Stimulated activated CD8-positive, alpha-beta memory T cell treated with anti-CD3 and anti-CD28 coated beads, Interleukin-4, amount 100 ng/mL, for 24 hours (primary cell): ENCODE data around the gene GPR107.
A peak's percentile ranks its signal among the peaks of the same experiment; 100 is the strongest.

Experiments
- DNase-seq: peaks from one replicate; pipeline ENCODE4 v3.0.0-alpha.2; 2020; ENCODE audit warnings: low read depth

The GPR107 gene

GRCh38 chr9:130110596-130111021 lies 56.9 kb downstream of the GPR107 start:
- no peak for DNase-seq

- DNase-seq, result no peak
Measured at GRCh38 chr9:130111786-130112537, 58.3 kb downstream of the GPR107 start.

DNA sequence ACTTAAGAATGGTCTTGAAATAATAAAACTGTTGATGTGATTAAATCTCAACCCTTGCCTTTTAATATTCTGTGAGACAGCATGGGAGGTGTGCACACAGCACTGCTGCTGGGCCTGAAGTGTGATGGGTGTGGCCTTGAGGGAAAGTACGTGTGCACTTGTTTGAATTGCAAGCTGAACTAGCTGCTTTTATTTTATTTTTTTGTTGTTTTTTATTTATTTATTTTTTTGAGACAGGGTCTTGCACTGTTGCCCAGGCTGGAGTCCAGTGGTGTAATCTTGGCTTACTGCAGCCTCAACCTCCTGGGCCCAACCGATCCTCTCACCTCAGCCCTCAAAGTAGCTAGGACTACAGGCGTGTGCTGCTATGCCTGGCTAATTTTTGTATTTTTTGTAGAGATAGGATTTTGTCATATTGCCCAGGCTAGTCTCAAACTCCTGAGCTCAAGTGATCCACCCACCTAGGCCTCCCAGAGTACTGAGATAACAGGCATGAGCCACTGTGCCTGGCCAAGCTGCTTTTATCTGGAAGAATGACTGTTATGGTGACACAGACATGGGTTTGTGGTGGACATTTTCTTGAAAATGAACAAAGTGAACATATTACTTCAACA lies 58.9 kb downstream of the GPR107 start:
- DNase-seq, result no peak

GRCh38 chr9:130114741-130115140 lies 61.0 kb downstream of the GPR107 start:
- DNase-seq, result no peak

DNA sequence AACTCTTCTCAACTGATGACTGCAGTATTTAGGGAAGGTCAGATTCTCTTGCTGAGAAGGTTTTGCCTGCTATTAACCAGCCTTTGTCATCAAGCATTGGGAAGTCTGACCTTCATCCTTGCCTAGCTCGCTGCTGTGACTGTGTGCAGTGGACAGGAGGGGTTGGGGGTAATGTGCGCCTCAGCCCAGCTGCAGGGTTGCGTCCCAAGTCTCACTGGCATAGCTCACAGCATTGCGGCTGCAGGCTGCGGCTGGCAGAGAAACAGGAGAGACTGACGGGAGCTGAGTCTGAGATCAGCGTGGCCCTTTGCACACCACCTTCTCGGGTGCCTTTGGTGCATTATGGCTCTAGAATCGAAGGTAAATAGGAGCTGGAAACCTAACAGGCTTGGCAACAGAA lies 62.6 kb downstream of the GPR107 start:
- DNase-seq, result no peak

- no peak for DNase-seq
Measured at GRCh38 chr9:130117376-130117775, 63.7 kb downstream of the GPR107 start.

DNA sequence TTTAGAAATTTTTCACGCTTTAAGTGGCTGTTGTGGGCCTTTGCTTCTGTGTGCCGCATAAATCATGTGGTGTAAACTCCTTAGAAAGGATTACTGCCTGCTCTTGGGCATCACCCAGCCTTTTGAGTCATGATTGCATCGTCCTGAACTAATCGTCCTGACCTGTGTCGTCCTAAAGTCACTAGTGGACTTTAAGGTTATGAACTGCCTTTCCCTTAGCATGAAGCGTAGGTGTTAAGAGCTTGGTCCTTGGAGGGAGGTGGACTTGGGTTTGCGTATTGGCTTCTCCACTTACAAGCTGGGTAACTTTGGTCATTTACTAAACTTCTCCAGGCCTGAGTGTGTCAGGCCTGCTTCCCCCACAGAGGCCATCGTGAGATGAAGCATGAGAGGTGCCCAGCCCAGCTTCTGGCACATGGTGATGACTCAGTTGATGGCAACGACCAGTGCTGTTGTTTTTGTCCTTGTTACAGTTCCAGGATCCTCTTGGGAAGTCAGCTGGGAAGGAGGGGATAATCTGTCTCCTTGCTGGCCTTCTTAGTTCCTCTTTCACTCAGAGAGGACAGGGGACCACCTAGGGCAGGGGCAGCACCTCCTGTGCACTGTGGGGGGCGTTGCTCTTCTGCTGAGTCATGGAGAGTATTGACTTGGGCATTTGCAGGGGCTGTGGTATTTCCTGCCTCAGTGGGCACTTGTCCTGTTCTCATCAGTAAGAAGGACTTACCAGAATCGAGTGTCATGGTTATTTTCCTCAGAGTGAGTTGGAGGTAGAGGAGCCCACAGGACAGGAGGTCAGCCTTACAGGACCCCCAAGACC lies 64.3 kb downstream of the GPR107 start:
- DNase-seq, result no peak

DNA sequence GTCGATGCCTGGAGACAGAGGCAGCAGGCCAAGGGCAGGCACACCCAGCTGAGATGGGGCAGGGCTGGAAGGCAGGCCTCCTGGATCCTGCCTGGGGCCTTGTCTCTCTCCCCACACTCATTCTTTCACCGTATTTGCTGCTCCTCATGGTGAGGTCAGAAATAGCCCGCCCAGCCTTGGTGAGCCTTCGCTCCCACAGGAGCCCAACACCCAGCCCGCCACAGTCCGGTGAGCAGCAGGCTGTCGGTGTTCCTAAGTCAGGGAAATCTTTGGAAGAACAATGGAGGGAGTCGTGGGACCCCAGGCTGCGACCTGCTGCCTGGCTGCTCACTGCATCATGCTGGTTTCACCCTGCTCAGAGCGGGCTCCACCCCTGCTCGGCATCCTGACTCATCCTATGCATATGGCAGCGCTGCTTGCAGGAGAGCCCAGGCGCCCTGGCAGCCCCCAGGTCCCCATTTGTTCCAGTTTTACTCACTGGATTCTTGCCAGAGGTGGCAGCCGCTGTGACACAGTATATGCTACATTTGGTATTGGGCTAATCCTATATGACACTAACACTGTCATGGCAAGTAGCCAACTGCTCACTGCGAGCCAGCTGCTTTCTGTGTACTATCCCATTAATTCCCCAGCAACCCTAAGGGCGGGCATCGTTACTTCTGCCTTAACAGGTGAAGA lies 65.3 kb downstream of the GPR107 start:
- no peak for DNase-seq

DNA sequence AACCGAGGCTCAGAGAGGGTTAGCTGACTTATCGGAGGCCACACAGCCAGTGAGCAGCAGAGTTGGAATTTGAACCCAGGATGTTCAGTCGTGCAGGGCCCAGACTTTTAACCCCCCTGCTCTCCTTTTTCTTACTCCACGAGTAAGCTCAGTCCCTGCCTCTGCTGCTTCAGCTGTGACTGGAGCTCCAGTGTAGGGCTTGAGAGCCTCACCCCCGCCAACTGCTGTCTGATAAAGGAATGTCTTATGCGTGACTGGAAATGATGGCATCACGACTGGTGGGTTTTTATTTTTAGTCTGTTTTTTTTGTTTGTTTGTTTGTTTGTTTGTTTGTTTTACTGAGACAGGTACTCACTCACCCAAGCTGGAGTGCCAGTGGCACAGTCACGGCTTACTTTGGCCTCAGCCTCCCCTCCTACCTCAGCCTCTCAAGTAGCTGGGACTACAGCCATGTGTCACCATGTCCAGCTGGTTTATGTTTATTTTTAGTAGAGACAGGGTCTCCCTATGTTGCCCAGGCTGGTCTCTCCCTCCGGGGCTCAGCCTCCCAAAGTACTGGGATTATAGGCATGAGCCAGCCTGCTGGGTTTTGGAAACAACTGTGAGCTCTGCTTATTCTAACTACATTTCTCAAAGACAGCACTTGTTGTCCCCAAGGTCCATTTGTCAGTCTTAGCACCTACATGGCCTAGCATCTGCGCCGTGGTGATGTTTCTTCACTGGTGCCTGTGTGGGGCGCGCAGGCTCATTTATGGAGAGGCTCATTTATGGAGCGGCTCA lies 66.0 kb downstream of the GPR107 start:
- no peak for DNase-seq

DNA sequence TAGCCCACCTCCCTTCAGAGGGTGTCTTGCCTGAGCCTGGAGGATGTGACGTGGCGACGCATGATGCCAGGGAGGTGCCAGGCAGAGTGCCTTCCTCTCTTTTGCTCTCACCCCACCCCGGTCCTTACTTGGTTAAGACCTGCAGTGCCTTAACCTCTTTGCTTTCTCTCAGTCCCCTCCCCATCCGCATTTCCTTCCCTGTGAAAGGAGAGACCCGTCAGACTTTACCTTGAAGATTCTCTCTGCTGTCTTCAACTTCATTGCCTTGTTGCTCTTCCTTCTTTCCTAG lies 66.5 kb downstream of the GPR107 start:
- DNase-seq, result no peak

DNA sequence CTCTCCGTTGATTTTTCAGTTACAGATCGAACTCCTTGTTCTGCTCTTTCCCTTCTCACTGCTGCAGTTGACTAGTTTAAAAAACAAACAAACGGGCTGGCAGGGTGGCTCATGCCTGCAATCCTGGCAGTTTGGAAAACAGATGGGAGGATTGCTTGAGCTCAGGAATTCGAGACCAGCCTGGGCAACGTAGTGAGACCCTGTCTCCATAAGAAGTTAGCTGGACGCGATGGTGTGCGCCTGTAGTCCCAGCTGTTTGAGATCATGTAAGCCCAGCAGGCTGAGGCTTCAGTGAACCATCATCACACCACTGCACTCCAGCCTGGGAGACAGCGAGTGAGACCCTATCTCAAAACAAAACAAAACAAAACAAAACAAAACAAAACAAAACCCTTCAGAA lies 67.1 kb downstream of the GPR107 start:
- DNase-seq, result no peak

- no peak for DNase-seq
Measured at GRCh38 chr9:130122456-130122855, 68.8 kb downstream of the GPR107 start.

DNA sequence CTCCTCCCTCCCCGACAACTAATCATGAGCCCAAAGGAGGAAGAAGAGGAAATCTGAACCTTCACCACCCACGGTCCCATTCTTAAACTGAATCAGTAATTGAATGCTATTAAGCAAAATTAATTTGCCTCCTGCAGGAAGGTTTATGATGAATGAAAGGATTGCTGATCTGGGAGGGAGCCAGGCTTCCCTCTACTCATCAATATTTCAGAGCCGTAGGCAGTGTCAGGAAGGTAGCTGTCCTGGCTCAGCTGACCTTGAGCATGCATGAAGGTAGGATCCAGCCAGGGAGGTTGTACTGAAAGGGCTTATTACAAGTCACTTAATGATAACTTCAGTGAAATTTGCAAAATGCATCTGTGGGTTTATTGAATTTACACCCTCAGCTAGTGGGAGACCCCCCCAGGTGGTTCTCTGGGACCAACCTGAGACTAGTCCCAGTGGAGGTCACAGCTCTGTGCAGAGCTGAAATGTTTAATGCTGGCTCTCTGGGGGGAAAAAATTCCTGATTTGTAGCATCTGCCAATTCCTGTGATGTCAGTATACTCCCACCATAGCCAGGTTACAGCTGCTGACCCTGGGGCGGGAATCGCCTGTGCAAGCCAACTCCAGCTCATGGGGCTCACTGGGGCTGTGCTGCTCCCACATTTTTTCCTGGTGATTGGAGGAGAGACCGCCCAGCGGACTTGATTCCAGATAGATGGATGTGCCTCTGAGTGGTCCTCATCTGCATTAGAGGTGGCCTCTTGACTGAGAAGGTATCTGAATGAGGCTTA lies 70.6 kb downstream of the GPR107 start:
- no peak for DNase-seq

DNA sequence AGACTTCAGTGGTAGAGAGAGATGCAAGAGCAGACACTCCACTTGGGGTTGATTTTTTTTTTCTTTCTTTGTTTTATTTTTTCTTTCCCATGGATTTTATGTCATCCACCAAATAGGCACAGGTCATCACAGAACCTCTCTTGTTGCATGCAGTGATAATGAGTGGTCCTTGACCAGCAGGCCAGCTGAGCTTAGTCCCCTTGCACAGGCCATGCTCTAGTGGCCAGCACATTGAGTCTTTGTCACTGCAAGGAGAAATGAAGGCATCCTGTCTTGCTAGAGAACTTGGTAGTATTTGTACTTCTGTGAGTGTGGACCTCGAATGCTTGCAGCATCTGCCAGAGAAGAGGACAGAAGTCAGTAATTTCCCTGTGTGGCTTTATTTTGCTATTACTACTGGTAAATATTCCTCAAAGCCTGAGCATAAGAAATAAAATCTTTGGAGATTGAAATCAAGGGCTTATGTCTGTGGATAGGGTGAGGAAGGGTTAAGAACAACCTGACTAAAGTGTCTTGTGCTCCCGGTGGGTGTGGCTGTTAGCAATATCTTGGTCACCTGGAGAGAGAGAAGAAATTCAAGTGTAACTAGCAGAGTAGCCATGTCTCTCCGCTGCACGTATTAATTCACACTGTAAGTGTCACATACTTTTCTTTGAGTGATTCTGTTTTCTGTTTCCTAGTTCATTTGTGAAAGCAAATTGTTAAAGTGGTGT lies 73.2 kb downstream of the GPR107 start:
- no peak for DNase-seq

DNA sequence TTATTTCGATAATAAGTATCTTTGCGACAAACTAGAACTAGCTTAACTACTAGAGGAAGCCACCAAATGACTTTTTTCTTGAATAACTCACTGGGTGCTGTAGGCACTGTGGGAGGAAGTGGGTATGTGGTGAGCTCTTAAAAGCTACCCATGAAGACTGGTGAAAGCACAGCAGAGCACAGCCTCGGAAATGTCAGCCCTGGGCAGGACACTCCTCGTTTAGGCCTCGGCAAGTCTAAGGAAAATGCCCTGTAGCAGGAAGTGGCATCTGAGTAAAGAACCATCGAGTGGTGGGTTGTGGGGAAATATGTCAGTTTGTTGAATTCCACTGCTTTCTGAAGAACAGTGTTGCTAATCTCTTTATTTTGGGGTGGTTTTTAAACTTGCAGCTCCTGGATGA lies 74.5 kb downstream of the GPR107 start:
- DNase-seq, result peak; percentile 43

DNA sequence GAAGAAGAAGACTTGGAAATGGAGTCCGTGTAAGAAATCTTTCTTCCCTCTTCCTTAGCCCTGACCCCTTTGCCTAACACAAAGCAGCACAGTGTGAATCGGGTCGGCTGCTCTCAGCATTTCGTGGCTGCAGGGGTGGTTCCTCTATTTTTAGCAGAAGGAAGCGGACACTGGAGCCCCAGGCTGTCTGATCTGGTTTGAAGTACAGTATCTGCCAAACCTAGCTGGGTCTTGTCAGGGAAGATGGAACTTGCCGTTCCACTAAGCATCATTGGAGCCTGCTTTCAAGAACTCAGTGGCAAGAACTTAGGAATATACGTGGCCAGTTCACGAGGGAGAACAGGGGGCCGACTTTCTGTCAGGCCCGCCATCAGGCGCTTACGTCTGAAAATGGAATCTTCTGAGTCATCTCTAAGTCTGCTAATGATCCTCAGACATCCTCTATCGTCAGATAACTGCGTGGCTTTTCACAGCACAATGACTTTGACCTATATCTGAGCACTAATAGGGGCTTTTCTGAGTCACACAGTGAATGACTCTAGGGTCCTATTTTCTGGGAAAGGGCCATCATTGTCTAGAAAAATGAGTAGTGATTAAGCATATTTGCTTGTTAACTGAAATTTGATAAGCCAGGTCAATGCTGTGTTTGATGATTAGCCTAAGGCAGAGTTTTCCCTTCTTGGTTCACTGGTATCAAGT lies 75.2 kb downstream of the GPR107 start:
- DNase-seq, result peak; percentile 29

DNA sequence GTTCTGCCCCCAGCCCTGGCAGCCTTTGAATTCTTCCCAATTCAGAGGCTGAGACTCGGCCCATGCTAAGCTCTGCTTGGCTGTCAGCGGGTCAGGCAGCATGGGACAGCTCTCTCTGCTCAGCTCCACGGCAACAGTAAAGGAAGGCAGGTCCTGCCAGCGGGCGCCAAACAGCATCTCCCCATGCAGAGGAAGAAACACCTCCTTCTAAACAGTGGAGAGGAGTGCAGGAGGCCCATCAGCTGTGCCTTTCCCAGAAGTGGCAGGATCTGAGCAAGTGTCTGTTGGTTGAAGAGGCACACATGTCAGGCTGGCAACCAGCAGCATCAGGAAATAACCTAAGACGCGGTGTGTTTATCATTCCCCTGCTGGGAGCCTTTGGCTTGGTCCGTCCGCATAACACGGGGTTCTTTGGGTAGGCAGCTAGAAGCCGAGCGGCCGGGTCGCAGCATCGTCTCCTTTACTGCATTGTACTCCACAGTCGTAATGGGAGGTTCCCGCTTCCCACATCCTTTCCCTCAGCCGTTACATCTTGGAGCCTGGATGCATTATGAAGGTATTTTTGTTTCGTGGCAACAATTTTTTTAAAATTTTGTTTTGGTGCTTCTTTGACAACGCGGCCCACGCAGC lies 75.8 kb downstream of the GPR107 start:
- no peak for DNase-seq

GRCh38 chr9:130132746-130133145 lies 79.0 kb downstream of the GPR107 start:
- no peak for DNase-seq

- DNase-seq, result no peak
Measured at GRCh38 chr9:130137081-130137640, 83.5 kb downstream of the GPR107 start.
